Stimulated activated CD4-positive, alpha-beta T cell treated with anti-CD3 and anti-CD28 coated beads, Interleukin-12 subunit alpha, Interleukin-12 subunit beta, amount 100 ng/mL, for 24 hours (primary cell): ENCODE data around the gene SYT7.
"Not testable (repeated sequence)": the region's sequence is repeated elsewhere in the genome, so short reads cannot be mapped to it uniquely, and the experiment has no call there.

Experiments used
- DNase-seq, 2 experiments: peaks; one replicate each; pipeline ENCODE4 v3.0.0-alpha.2; 2020; ENCODE audit warnings: low read depth in 2 of 2

Gene SYT7

DNA sequence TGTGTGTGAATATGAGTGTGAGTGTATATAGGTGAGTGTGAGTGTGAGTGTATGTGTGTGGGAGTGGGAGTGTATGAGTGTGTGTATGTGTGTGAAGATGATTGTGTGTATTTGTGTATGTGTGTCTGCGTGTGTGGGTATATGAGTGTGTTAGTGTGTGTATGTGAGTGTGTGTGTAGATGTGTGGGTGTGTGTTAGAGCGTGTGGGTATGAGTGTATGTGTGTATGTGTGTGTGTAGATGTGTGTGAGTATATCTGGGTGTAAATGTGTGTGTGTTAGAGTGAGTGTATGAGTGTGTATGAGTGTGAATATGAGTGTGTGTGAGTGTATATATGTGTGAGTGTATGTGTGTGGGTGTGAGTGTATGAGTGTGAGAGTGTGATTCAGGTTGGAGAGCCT, 83.4 kb downstream of the SYT7 start:
- no peak for DNase-seq

DNA sequence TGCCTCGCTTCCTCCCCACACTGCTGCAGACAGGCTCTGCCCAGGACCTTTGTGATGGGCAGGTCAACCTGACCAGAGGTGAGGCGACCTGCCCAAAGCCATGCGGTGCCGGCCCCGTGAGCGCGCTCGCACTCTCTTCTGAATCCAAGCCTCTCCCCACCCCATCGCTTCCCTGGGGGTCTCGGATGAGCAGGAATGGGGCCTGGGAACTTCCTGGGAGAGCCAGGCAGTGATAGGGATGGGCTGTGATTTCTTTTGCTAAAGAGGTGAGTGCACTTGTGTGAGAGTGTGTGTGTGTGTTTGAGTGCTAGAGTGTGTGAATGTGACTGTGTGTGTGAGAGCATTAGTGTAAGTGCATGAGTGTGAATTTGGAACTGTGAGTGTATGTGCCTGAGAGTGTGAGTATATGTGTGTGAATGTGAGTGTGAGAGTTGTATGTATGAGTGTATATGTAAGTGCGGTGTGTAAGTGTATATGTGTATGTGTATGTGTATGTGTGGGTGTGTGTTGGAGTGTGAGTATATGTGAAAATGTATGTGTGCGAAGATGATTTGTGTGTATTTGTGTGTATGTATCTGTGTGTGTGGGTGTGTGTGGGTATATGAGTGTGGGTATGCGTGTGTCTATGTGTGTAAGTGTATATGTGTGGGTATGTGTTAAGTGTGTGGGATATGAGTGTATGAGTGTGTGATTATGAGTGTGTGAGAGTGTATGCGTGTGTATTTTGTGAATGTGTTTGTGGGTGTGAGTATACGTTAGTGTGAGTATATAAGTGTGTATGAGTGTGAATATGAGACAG, 84.1 kb downstream of the SYT7 start:
- DNase-seq, result no peak

DNA sequence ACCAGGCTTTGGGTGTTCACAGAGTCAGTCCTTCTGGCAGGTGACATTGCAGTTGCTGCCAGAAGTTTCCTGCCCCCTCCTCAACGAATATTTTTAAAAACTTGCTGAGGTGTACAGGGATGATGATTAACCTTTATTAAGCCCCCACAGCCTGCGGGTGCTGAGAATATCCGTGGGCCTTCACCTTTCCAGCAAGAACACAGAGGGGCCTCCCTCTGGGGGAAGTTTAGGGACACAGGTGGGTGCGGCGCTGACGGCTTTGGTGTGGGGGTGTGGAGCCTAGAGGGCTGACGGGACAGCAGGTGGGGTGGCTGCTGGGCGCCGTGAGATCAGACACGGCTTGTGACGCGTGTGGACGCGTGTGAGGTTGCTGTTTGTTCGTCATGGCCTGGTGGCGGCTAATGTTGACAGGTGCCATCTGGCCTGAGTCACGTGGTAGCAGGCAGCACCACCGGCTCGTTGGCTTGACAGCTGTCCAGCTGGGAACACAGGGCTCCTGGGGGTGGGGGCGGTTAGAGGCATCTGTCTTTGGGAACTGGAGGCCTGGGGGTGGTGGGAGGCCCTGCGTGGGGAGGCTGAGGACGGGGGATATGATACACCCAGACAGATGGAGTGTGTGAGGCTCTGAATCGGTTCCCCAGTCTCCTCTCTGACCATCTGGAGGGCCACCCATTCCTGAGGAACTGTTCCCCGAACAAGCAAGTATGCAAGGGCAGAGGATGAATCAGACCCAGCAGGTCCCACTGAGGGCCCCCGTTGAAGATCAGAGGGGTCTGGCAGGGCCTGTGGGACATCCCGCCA, 84.9 kb downstream of the SYT7 start:
- no peak for DNase-seq

DNA sequence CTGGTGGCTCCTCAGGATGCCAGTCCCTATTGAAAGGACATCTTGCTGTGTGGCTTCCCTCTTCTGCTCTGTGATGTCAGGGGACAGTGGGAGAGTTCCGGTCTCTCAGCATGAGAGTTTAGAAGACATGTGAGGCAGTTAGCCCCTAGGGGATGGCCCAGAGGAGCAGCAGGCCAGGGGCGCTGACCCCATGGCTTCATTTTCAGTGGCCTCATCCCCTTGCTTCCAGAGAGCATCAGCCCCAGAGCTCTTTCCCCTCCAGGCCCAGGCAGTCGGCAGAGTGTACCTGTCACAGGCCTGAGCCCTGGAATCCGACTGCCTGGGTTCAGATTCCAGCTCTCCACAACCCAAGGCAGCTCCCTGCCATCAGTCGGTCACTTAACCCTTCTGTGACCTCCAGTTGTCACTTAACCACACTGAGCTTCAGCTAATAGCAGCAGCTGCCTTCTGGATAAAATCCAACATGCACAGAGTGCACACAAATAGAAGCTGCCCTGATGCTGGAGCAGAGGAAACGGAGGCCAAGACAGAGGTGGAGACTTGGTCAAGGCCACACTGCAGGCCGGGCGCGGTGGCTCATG, 86.4 kb downstream of the SYT7 start:
- no peak for DNase-seq

DNA sequence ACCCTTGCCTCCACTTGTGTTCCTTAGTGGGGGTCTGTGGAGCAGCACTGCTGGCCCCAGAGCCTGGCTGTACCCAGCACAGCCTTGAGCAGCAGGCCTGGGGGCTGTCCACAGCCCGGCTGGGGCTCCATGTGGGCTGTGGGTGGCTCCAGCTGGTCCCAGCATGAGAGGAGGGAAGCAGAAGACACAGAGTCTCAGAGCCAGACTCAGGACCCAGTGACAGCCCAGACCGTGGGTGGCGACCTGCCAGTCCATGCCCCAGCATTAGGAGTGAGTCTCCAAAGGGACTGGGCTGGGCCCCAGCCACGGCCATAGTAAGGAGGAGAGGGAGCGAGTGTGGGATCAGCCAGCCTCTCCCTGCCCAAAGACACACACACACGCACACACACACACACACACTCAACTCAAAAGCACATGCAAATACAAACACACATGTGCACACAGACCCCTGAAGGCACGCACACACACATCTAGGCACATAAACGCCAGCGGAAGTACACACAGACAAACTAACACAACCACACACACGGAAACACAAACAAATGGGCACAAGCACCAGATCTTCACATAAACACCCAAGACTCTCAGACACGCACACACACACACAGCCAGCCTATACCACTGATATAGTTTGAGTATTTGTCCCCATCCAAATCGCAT, 89.0 kb downstream of the SYT7 start:
- DNase-seq, result no peak

DNA sequence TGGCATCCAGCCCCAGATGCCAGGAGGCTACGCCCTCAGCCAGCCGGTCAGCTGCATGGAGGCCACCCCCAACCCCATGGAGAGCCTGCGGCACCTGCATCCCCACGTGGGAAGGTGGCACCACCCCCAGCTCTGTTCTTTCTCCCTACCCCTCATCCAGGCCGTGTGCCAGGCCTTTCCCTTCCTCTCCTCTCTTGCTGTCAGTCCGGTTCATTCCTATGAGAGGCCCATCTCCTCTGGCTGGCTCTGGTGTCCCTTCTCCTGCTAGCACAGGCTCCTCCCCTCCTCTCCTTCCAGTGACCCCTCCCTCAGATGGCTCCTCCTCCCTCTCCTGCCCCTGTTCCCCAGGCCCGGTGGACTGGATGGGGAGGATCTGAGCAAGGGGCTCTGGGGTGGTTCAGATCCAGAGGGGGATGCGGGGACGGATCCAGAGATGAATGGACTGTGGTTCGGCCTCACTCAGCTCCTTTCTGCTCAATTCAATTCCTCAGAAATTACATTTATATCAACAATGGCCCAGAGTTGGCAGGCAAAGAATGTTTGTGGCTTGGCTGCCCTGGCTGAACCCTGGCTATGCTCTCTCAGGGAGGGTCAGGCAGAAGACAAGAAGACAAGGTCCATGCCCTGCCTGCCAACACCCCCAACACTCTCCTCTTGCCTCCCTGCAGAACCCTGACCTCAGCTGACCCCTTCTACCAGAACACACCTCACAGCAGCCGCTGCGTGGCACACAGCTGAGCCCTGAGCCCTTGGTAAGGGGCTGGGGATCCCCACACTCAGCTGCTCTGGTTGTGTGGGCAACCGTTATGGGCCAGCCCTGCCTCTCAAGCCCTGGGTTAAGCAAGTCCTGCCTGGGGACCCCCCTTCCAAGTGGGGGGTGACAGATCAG, 90.8 kb downstream of the SYT7 start:
- no peak for DNase-seq

DNA sequence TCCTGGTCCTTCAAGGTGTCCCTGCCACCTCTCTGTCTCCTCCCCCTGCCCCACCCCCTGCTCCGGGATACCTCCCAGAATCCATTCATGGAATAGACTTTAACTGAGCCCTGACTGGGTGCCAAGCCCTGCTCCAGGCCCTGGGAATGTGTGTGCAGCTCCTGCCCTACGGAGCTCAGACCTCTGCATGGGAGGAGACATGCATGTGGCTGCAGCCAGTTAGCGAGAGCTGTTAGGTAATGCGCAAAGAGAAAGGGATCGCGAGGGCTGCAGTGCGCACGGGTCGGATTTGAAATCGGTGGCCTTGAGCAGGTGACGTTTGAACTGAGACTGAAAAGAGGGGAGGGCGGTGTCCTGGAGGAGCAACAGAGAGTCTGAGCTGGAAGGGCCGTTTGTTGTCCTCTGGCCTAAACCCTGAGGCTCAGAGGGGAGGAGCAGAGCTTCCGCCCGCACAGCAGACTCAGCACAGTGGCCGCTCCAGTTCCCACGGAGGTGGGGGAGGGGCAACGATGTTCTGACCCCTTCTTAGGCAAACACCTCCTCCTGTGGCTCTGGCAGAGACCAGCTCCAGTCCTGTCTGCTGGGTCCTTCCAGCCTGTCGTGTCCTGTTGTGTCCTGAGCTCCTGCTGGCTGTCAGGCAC, 92.1 kb downstream of the SYT7 start:
- no peak for DNase-seq

DNA sequence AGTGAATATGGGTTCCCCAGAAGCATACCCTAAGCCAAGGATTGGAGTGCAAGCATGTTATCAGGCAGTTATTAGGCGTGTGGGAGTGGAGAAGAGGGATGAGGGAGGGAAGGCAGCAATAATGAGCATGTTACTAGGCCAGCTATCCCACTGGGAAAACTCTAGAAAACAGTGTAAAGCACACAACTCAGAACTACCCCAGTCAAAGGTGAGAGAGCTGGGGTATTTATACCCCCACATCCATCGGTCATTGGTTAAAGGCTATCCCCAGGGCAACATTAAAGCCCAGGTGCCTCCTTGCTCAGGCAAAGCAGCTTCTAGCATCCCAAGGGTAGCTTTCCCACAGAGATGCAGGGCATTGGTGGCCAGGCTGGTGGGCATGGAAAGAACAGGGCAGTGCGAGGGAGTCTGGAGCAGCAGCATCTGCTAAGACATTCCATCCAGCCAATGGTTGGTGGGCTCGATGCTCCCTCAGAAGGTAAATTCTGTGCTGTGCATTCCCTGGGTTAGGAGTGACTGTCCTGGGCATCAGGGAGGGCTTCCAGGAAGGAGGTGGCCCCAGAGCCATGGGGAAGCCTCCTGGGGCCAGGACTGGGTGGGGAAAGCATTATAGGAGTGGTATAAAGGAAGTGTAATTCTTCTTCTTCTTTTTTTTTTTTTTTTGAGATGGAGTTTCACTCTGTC, 93.4 kb downstream of the SYT7 start:
- DNase-seq, result no peak

DNA sequence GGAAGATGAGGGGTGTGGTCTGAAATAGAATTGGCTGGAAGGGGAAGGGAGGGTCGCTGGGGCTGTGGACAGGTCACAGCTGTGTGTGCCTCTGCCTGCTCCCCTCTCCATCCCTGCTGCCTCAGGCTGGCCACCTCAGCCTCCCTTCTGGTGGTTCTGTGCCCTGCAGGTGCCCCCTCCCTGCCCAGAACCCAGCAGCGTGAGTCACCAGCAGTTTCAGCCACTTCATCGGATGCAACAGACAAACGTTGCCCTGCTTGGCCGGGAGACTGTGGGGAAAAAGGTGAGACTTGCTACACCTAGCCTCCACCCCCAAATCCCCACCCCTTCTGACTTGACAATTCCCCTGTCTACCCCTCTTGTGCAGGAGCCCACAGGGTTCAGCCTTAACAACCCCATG, 94.1 kb downstream of the SYT7 start:
- no peak for DNase-seq

DNA sequence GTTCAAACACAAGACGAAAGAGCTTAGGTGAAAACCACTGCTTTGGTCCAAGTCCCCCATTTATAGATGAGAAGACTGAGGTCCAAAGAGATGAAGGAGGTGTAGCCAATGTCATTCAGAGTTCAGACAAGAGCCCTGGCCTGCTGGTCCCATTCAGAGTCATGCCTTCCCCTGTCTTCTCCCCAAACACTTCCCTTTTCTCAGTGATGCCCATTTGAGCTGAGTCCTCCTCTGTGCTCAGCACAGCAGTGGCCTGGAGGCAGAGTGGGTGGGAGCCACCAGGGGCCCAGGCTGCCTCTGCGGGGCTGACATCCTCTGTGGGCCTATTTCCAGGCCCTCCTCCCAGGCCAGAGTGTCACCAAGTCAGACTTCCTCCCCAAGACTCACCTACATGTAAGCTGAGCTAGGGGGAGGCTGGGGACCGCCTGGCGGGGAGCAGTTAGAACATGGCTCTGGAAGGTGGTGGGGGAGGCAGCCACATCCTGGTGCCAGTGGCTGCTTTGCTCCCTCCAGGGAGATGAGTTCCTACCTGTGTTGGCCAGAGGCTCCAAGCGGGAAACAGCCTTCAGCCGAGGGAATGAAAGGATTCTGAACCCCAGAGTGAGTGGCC, 94.8 kb downstream of the SYT7 start:
- DNase-seq, result no peak

DNA sequence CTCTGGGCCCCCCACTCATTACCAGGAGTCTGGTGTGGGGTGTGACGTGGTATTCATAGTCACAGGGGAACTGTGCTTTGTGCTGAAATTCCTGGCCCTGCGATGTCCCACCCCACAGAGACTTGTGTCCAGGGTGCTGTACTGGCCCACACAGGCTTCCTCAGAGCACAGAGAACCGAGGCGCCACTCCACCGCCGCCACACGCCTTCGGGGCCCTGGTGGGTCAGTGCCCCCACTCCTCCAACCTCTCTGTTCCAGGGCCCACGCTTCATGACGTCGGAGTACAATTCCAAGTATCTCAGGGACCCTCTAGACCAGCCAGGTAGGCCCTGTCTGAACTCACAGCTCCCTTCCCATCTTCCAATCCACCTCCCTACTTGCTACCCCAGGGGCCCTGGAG, 95.8 kb downstream of the SYT7 start:
- no peak for DNase-seq

DNA sequence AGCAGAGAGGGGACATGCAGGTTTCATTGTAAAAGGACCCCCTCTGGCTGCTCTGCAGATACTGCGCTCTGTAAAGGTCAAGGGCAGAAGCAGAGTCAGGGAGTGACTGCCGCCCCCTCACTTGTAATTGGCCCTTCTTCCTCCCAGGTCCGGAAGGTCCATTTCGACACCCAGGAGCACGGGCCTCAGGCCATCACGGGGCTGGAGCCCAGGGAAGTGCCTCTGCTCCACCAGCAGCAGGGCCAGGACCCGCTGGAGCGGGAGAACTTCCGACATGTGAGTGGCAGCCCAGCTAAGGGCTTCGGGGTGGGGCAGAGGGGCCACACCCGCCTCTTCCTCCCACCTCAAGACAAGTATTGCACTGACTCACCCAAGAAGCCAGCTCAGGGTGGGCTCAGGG, 96.3 kb downstream of the SYT7 start:
- DNase-seq, result no peak

DNA sequence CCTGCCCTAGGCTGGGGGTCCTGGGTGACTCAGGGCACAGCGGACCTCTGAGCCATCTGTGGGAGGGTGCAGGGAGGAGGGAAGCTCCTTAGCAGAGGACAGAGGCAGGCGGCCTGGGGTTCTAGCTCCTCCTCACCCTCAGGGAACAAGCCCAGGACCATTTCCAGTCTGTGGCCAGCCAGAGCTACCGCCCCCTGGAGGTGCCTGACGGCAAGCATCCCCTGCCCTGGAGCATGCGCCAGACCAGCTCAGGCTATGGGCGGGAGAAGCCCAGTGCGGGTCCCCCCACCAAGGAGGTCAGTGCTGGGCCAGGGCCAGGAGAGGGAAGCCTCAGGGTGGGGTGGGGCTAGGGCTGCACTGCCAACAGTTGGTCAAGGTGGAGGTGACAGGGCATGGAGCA, 98.4 kb downstream of the SYT7 start:
- DNase-seq, result peak in 1 of 2 experiments; percentile 28

DNA sequence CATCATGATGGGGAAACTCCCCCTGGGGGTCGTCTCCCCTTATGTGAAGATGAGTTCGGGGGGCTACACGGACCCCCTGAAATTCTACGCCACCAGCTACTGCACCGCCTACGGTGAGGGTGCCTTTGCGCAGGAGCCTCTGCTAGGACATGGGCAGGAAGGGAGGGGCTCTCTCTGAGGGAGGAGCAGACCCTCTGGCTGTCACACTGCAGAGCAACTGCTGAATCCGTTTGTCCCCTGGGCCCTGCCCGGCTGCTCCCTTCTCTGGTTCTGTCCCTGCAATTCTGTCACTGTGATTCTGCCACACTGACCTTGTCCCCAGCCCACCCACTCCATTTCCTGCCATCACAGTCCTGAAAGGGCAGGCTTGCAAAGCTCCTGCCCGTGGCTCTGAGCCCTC, 99.1 kb downstream of the SYT7 start:
- DNase-seq, result no peak

DNA sequence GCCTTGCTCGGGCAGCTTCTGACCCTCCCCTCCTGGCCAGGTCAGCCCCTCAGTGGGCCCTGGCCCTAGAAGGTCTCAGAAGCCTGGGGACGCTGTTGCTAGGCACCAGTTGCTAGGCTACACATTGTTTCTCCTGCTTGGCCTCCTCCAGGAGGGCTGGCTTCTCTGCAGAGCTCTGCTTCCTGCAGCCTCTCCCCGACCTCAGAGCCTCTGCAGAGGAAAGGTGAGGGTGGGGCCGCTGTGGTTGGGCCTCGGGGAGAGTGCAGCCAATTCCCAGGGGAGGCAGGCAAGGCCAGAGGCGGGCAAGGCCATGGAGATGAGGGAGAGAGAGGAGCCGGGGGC, 99.9 kb downstream of the SYT7 start:
- DNase-seq, result no peak

DNA sequence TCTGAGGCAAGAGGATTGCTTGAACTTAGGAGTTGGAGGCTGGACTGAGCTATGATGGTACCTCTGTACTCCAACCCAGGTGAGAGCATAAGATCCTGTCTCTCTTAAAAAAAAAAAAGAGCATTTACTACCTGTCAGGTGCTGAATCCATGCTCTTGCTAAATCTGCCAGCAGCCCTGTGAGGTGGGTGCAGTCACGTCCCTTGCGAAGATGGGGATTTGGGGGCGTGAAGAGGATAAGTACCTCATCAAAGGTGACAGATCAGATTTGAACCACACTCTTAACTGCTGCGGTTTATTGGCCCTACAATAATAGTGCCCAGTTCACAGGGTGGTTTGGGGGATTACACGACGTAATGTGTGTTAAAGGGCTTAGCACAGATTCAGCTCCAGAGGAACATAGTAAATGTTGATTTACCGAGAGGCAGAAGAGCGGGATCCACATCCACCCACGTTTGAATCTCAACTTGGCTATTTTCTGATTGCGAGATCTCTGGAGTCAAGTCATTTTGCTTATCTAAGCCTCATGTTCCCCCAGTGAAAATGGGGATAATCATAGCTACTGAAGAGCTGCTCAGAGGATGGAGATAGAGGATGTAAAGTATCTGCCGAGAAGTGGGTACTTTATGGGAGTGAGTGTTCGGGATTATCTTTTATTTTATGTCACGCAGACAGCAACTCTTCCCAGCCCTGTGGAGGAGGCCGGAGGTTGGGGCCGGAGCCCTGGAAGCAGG, 100.4 kb downstream of the SYT7 start:
- DNase-seq, result no peak

DNA sequence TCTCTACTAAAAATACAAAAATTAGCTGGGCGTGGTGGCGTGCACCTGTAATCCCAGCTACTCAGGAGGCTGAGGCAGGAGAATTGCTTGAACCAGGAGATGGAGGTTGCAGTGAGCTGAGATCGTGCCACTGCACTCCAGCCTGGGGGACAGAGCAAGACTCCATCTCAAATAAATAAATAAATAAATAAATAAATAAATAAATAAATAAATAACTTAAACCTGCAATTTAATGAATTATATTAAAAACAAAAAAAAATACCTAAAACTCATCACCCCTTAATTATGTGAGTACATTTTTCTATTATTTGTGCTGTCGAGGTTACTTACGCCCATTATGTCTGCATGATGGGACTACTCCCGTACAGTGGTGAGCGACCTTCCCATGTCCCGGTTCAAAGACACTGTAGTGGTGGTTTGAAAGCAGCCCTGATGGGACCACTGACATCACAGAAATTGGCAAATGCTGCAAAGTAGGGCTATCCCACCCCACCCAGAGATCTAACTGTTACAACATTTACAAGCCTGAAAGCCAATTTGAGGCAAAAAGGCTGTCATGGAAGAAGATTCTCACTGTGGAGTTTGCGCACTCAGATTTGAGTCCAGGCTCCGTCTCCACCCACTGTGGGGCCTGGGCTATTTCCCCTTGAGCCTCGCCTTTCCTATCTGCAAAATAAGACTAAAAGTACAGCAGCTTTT, 101.4 kb downstream of the SYT7 start:
- DNase-seq, result not testable (repeated sequence)

DNA sequence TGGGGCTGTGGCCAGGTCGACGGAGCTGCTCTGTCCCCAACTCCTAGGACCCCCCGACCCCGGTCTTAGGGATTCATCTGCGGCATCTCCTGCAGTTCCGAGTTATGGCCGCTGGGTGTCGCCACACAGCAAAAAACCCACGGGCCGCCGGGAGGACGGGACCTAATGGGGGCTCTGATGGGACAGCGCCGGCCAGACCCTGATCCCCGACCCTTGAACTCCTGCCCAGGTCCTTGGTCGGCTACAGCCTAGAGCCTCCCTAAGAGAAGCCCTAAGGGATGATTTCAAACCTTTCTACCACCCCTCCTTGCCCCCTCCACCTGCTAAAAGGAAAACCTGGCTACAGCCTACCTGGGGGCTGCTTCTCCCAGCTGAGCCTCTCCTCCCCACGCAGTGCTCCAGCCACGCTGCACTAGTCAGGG, 103.1 kb downstream of the SYT7 start:
- peak; percentile 24 to 42 for DNase-seq

DNA sequence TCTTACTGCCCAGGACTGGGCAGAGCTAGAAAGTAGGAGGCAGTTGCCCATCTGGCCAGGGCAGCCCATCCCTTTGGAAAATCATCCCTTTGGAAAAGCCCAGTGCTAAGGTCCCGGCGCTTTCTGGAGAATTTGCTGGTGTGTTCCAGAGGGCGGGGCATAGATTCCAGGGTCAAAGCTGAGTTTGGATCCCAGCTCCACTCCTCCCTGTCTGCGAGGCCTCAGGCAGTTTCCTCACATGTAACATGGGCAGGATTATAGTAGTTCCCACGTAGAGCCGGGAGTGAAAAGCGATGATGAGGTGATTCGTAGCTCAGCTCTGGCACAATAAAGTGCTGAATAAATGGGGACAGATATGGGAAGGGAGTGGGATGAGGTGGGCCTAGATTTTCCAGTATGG, 103.8 kb downstream of the SYT7 start:
- no peak for DNase-seq
